ENCODE results near the gene PLEKHG4B. TPM values are rescaled to one million over a fixed set of nuclear protein-coding genes. Genes with fewer than 3 reads are reported as not detected.
A peak's percentile ranks its signal among the peaks of the same experiment; 100 is the strongest.

Gene PLEKHG4B
- total RNA-seq, 1 experiment from 2014 or later, result 51.4 TPM

DNA sequence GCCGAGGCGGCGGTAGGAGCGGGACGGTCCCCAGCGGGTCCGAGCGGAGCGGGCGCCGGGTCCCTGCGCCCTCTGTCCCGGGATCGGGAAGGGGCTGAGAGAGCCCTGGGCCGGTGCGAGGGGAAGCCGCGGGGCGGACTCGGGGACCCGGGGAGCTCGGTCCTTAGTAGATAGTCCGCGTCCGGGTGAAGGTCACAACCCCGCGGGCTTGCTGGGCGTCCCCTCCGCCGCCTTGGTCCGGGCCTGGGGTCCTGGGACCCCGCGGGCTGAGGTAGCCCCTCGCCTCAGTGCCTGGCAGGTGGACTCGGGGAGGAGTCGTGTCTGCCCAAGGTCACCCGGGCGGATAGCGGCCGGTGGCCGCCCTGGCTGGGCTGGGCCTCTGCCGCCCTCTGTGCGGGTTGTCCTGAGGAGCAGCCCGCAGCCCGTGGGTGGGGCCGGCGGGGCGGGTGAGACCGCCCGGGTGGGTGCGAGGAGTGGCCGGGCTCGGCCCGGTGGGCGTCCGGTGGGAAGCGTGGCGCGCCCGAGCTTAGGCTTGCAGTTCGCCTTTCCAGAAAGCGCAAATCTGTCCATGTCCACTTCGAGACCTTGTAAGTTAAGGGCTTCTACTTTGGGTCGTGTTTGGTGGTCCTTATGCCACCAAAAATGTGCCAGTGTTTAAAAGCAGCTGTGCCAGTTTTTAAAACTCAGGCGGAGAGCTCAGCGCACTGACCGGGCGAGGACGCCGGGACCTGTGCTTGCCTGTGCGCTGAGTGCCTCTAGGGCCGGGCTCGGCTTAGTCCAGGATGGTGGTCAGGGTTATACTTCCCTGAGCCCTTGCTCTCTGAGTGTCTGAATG, 126.7 kb downstream of the PLEKHG4B start (continued):
- TF ChIP-seq, protein P1, sequence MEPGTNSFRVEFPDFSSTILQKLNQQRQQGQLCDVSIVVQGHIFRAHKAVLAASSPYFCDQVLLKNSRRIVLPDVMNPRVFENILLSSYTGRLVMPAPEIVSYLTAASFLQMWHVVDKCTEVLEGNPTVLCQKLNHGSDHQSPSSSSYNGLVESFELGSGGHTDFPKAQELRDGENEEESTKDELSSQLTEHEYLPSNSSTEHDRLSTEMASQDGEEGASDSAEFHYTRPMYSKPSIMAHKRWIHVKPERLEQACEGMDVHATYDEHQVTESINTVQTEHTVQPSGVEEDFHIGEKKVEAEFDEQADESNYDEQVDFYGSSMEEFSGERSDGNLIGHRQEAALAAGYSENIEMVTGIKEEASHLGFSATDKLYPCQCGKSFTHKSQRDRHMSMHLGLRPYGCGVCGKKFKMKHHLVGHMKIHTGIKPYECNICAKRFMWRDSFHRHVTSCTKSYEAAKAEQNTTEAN (CRISPR knock-in tag; IDR thresholded peaks at IDR 0.05), result no peak
- peak; percentile 38; the same call in 1 of the 2 replicates for TF ChIP-seq HMGXB4 (CRISPR knock-in tag; IDR thresholded peaks at IDR 0.05)
- TF ChIP-seq, protein P2, sequence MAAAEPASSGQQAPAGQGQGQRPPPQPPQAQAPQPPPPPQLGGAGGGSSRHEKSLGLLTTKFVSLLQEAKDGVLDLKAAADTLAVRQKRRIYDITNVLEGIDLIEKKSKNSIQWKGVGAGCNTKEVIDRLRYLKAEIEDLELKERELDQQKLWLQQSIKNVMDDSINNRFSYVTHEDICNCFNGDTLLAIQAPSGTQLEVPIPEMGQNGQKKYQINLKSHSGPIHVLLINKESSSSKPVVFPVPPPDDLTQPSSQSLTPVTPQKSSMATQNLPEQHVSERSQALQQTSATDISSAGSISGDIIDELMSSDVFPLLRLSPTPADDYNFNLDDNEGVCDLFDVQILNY (CRISPR knock-in tag; IDR thresholded peaks at IDR 0.05), result no peak
- TF ChIP-seq, protein P3, sequence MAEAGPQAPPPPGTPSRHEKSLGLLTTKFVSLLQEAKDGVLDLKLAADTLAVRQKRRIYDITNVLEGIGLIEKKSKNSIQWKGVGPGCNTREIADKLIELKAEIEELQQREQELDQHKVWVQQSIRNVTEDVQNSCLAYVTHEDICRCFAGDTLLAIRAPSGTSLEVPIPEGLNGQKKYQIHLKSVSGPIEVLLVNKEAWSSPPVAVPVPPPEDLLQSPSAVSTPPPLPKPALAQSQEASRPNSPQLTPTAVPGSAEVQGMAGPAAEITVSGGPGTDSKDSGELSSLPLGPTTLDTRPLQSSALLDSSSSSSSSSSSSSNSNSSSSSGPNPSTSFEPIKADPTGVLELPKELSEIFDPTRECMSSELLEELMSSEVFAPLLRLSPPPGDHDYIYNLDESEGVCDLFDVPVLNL (CRISPR knock-in tag; IDR thresholded peaks at IDR 0.05; ENCODE audit: borderline replicate concordance, low read depth), result 0 out of 2 replicates have a peak, but pooled peaks have one; percentile 2
- TF ChIP-seq CREM (CRISPR knock-in tag; IDR thresholded peaks at IDR 0.05), result 0 out of 2 replicates have a peak, but pooled peaks have one; percentile 14
- no peak for TF ChIP-seq ZNF396 (CRISPR knock-in tag; IDR thresholded peaks at IDR 0.05; ENCODE audit: borderline replicate concordance)
- TF ChIP-seq NFE2L1 (CRISPR knock-in tag; IDR thresholded peaks at IDR 0.05), result no peak
- TF ChIP-seq PRRX2 (CRISPR knock-in tag; IDR thresholded peaks at IDR 0.05), result no peak
- TF ChIP-seq CTCF (IDR thresholded peaks at IDR 0.05), result no peak
- no peak for TF ChIP-seq ZNF671 (CRISPR knock-in tag; IDR thresholded peaks at IDR 0.05)
- TF ChIP-seq ETV6 (CRISPR knock-in tag; IDR thresholded peaks at IDR 0.05), result no peak
- TF ChIP-seq JAZF1 (CRISPR knock-in tag; IDR thresholded peaks at IDR 0.05), result no peak
- no peak for TF ChIP-seq TCF7 (CRISPR knock-in tag; IDR thresholded peaks at IDR 0.05; ENCODE audit: low read depth)
- TF ChIP-seq ZNF416 (CRISPR knock-in tag; IDR thresholded peaks at IDR 0.05), result no peak
- TF ChIP-seq ZNF425 (CRISPR knock-in tag; conservative IDR thresholded peaks at IDR 0.05), result no peak
- TF ChIP-seq FOXK1 (CRISPR knock-in tag; IDR thresholded peaks at IDR 0.05), result no peak
- TF ChIP-seq, protein P4, sequence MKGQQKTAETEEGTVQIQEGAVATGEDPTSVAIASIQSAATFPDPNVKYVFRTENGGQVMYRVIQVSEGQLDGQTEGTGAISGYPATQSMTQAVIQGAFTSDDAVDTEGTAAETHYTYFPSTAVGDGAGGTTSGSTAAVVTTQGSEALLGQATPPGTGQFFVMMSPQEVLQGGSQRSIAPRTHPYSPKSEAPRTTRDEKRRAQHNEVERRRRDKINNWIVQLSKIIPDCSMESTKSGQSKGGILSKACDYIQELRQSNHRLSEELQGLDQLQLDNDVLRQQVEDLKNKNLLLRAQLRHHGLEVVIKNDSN (CRISPR knock-in tag; IDR thresholded peaks at IDR 0.05), result no peak
- no peak for TF ChIP-seq ZNF121 (CRISPR knock-in tag; IDR thresholded peaks at IDR 0.05)
- no peak for TF ChIP-seq NR1H2 (CRISPR knock-in tag; IDR thresholded peaks at IDR 0.05)

Data from WTC11 (cell line).